H1 (cell line): ENCODE data around the gene PPFIBP2. TPM values are rescaled to one million over a fixed set of nuclear protein-coding genes. Genes with fewer than 3 reads are reported as not detected.

Source experiments
- JUND ChIP-seq: IDR thresholded peaks from 2 replicates; pipeline ENCODE4 v1.6.1; 2011; ENCODE audit warnings: mild to moderate bottlenecking, improper control_type of control experiment, low read length
- SAP30 ChIP-seq: fragments of 300-600 bp; sonication (generic); IDR thresholded peaks from 2 replicates; pipeline ENCODE4 v1.7.1; 2012; ENCODE audit warnings: low read length, moderate library complexity, mild to moderate bottlenecking, inconsistent platforms; ENCODE audit not compliant: insufficient read depth, insufficient replicate concordance
- SIX5 ChIP-seq: IDR thresholded peaks from 2 replicates; pipeline ENCODE4 v1.6.1; 2011; ENCODE audit warnings: mild to moderate bottlenecking, low read depth, low read length
- TAF1 ChIP-seq: IDR thresholded peaks from 2 replicates; pipeline ENCODE4 v1.6.1; 2011; ENCODE audit warnings: mild to moderate bottlenecking, low read depth, low read length
- polyA plus RNA-seq, 7 experiments: library from polyadenylated mRNA; depleted of rRNA in 3 of 7; stranded (reverse) in 5 of 7; unstranded in 2 of 7; fragments of >200 nt in 5 of 7; fragments of 200-250 nt in 2 of 7; gene quantifications; 1 replicate in 5 of 7; 2 replicates in 1 of 7; 4 replicates in 1 of 7; pipeline versions ENCODE4 v1.2.1 to v1.2.3, GENCODE V29; 2011 to 2013; ENCODE audit warnings: missing spikeins in 2 of 7, mixed read lengths in 2 of 7
- total RNA-seq: library from RNA; stranded (reverse); fragmentation: NEBNext Ultra II Directional; extraction: Animal tissue kit (Norgen Biotek cat#: 25700); gene quantifications from 2 replicates; pipeline ENCODE4 v1.2.1, GENCODE V29; 2021

Gene PPFIBP2
- total and polyA plus RNA-seq, 2 of the 8 experiments (the other 6 are each of a cell fraction or from before 2014, with no cell fraction given), result 5.5 to 9.8 TPM

DNA sequence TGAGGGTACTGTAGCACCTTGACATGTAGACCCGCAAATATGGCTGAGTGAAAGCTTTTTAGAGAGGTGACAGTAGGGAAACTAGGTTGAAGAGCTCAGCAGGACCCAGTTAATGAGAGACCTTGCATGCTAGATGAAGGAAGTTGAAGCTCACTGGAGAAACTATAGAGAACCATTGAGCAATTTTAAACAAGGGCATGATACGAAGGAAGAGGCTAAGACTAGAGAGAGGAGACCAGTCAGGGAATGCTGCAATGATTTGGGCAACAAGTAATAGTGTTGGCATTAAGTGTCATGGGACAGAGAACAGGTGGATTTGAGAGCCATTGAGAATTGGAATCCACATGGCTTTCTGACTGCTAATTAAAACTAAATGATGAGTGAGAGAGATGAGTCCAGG lies 24.4 kb upstream of the PPFIBP2 start (continued):
- TF ChIP-seq SAP30, result no peak
- no peak for TF ChIP-seq JUND
- no peak for TF ChIP-seq SIX5
- TF ChIP-seq TAF1, result no peak
